ENCODE data around the gene LAPTM4A. TPM values are rescaled to one million over a fixed set of nuclear protein-coding genes. Genes with fewer than 3 reads are reported as not detected.

Gene LAPTM4A
- total RNA-seq, 1 experiment from 2014 or later: 125 TPM

DNA sequence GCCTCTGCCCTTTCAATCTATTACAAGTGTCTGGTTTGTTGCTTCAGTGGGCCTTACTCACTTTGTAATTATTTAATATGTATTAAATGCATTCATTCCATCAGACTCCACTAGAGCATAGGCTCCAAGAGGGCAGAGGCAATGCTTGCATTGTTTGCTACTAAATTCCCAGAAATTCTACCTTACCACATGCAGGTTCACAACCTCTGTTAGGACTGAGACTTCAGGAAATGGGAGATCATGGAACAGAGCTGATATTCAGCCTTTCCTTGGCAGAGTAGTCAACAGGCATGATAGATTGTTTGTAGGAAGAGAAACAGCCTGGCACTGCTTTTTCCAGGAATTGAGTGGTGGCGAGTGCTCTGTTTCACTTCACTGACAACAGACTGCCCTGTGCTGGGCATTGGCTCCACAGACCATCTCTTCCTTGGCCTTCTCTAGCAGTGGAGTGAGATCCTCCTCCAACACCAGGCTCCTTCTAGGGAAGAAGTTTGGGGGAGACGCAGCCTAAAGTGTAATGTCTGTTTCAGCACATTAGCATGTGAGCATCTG is 32.8 kb downstream of the LAPTM4A start:
- Histone ChIP-seq H3K4me3 (no peak overlapping the region), H3K79me2 (ENCODE audit: low read depth) (no peaks in the 10 kb centered on the region), H3K9me3 (ENCODE audit: insufficient read depth, low read depth) (peaks cover 22% of the 10 kb centered on the region; the same call in 1 of the 2 replicates), H3F3A (ENCODE audit: insufficient read depth, low read depth) (peaks cover 6% of the 10 kb centered on the region; the same call in 1 of the 2 replicates), H3K4me1 (replicated peaks; ENCODE audit: insufficient read depth) (no peaks in the 10 kb centered on the region), H2AFZ (no peak overlapping the region), H3K4me2 (no peak overlapping the region), H3K27me3 (ENCODE audit: insufficient read depth, low read depth) (no peaks in the 10 kb centered on the region), H3K36me3 (ENCODE audit: low read depth) (no peaks in the 10 kb centered on the region), H4K20me1 (ENCODE audit: insufficient read depth) (no peaks in the 10 kb centered on the region), H3K9me2 (ENCODE audit: insufficient read depth) (0 out of 2 replicates have a peak, but pooled peaks cover 4% of the 10 kb centered on the region), H3K27ac (no peak overlapping the region)
- ChIA-PET CTCF (no interaction called here), POLR2A (ENCODE audit: unreplicated experiment) (no interaction called here)
- intact Hi-C loops (cut with micrococcal nuclease; ENCODE audit: unreplicated experiment): no loop called here
- TF ChIP-seq EZH2 (IDR thresholded peaks at IDR 0.05; ENCODE audit: low read depth): no peak
- TF ChIP-seq, protein P1, sequence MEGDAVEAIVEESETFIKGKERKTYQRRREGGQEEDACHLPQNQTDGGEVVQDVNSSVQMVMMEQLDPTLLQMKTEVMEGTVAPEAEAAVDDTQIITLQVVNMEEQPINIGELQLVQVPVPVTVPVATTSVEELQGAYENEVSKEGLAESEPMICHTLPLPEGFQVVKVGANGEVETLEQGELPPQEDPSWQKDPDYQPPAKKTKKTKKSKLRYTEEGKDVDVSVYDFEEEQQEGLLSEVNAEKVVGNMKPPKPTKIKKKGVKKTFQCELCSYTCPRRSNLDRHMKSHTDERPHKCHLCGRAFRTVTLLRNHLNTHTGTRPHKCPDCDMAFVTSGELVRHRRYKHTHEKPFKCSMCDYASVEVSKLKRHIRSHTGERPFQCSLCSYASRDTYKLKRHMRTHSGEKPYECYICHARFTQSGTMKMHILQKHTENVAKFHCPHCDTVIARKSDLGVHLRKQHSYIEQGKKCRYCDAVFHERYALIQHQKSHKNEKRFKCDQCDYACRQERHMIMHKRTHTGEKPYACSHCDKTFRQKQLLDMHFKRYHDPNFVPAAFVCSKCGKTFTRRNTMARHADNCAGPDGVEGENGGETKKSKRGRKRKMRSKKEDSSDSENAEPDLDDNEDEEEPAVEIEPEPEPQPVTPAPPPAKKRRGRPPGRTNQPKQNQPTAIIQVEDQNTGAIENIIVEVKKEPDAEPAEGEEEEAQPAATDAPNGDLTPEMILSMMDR (conservative IDR thresholded peaks at IDR 0.05): no peak
- BruUV-seq (replicated peaks): no TSS peak
- DNase-seq: no peak

DNA sequence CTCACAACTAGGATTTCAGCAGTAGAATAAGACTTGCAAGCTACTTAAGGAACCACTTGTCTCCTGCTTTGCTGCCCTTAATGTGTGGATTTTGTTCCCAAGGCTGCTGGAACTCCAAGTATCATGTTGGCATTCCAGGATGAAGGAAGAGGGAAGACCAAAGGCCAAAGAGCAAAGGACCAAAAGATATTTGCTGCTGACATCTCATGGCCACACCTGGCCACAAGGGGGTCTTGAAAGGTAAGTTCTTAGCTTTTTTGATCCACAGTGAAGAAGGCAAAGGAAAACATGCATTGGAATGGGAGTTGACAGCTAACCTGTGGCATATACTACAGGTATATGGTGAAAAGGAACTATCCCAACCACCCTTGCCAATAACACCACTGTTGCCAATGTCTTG is 35.1 kb downstream of the LAPTM4A start:
- Histone ChIP-seq H2AFZ (no peak overlapping the region), H4K20me1 (ENCODE audit: insufficient read depth) (no peaks in the 10 kb centered on the region), H3K27me3 (ENCODE audit: insufficient read depth, low read depth) (peaks cover 9% of the 10 kb centered on the region; the same call in 1 of the 2 replicates), H3K9me3 (ENCODE audit: insufficient read depth, low read depth) (peaks cover 13% of the 10 kb centered on the region; the same call in 1 of the 2 replicates), H3K79me2 (ENCODE audit: low read depth) (no peaks in the 10 kb centered on the region), H3K4me3 (no peak overlapping the region), H3K4me2 (no peak overlapping the region), H3K27ac (no peak overlapping the region), H3F3A (ENCODE audit: insufficient read depth, low read depth) (peaks cover 12% of the 10 kb centered on the region; the same call in 1 of the 2 replicates), H3K9me2 (ENCODE audit: insufficient read depth) (0 out of 2 replicates have a peak, but pooled peaks cover 4% of the 10 kb centered on the region), H3K36me3 (ENCODE audit: low read depth) (no peaks in the 10 kb centered on the region), H3K4me1 (replicated peaks; ENCODE audit: insufficient read depth) (peaks cover 5% of the 10 kb centered on the region; the same call in 1 of the 2 replicates)
- DNase-seq: no peak
- intact Hi-C loops (cut with micrococcal nuclease; ENCODE audit: unreplicated experiment): no loop called here
- ChIA-PET POLR2A (ENCODE audit: unreplicated experiment) (no interaction called here), CTCF (interaction anchor here (0.9 to 1.4 kb wide), 4 partner anchors 39 to 216 kb away, joined by 3 to 6 read pairs (median 4); no protein-coding TSS in a partner anchor)
- no TSS peak for BruUV-seq (replicated peaks)
- TF ChIP-seq, protein P1 (conservative IDR thresholded peaks at IDR 0.05): no peak
- TF ChIP-seq EZH2 (IDR thresholded peaks at IDR 0.05; ENCODE audit: low read depth): no peak

DNA sequence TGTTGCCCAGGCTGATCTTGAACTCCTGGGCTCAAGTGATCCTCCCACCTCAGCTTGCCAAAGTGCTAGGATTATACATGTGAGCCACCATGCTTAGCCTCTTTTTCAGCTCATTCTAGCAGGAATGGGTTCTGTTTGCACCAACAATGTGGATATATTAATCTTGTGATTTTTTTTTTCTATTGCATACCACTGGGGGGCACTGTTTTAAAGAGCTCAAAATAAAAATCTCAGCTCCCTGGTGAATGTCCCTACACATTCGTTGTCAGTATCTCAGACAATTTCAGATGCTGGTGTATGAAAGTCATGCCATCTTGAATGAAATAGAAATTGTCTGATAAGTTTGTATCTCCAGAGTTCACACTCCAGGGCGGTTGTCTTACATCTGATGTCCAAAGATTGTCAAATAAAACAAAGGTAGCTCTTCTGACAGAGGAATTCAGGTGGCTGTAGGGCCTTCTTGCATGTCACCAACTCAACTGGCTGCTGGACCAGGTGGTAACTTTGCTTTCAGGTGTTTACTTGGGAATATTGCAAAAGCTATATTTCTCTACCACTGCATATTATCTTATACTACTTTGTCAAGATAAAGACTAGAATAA is 35.8 kb downstream of the LAPTM4A start:
- H3K9me3 ChIP-seq (ENCODE audit: insufficient read depth, low read depth): peaks cover 11% of the 10 kb centered on the region; the same call in 1 of the 2 replicates
- H3K79me2 ChIP-seq (ENCODE audit: low read depth): no peaks in the 10 kb centered on the region
- H2AFZ ChIP-seq: no peak overlapping the region
- H3K4me3 ChIP-seq: no peak overlapping the region
- no TSS peak for BruUV-seq (replicated peaks)
- H3K36me3 ChIP-seq (ENCODE audit: low read depth): no peaks in the 10 kb centered on the region
- H4K20me1 ChIP-seq (ENCODE audit: insufficient read depth): no peaks in the 10 kb centered on the region
- DNase-seq: peak in 1 of 2 experiments; percentile 53
- H3K4me1 ChIP-seq (replicated peaks; ENCODE audit: insufficient read depth): peaks cover 5% of the 10 kb centered on the region; the same call in 1 of the 2 replicates
- TF ChIP-seq, protein P1 (conservative IDR thresholded peaks at IDR 0.05): peak; percentile 82
- TF ChIP-seq EZH2 (IDR thresholded peaks at IDR 0.05; ENCODE audit: low read depth): no peak
- peaks cover 9% of the 10 kb centered on the region; the same call in 1 of the 2 replicates for H3K27me3 ChIP-seq (ENCODE audit: insufficient read depth, low read depth)
- H3K9me2 ChIP-seq (ENCODE audit: insufficient read depth): 0 out of 2 replicates have a peak, but pooled peaks cover 4% of the 10 kb centered on the region
- ChIA-PET POLR2A (ENCODE audit: unreplicated experiment) (interaction anchor here (0.6 to 0.7 kb wide), 3 partner anchors 41 to 1599 kb away, joined by 3 to 5 read pairs (median 3); no protein-coding TSS in a partner anchor), CTCF (interaction anchor here (0.6 to 1.4 kb wide), 14 partner anchors 12 to 1587 kb away, joined by 3 to 8 read pairs (median 3); no protein-coding TSS in a partner anchor)
- peaks cover 12% of the 10 kb centered on the region; the same call in 1 of the 2 replicates for H3F3A ChIP-seq (ENCODE audit: insufficient read depth, low read depth)
- intact Hi-C loops (cut with micrococcal nuclease; ENCODE audit: unreplicated experiment): loop anchor here (1.0 kb wide), 2 partner anchors 78 to 83 kb away; no protein-coding TSS in a partner anchor
- no peak overlapping the region for H3K27ac ChIP-seq
- H3K4me2 ChIP-seq: no peak overlapping the region

All from PC-9 (cell line).